Tibial nerve (tissue), 4 donors: ENCODE measurements around the gene BPTF. TPM values are rescaled to one million over a fixed set of nuclear protein-coding genes. Genes with fewer than 3 reads are reported as not detected.

ENCODE experiments used
- DNase-seq, 2 donors: peaks; one replicate each; pipeline ENCODE4 v3.0.0-alpha.2; 2019; ENCODE audit warnings: low spot score in 2 of 2
- H3K27ac ChIP-seq, 4 donors: fragments of 200-600 bp; sonication (generic) in 3 of 4; one replicate each; pipeline ENCODE4 v1.5.1; 2017 to 2019; ENCODE audit warnings: mild to moderate bottlenecking in 1 of 4
- H3K27me3 ChIP-seq, 2 donors: fragments of 200-600 bp; sonication (generic) in 1 of 2; one replicate each; pipeline versions ENCODE4 v1.5.1 to v1.6.0; 2017 to 2019
- H3K36me3 ChIP-seq, 3 donors: fragments of 200-600 bp; sonication (generic); one replicate each; pipeline ENCODE4 v1.5.1; 2018 to 2019
- H3K4me1 ChIP-seq, 4 donors: fragments of 200-600 bp; sonication (generic) in 3 of 4; one replicate each; pipeline ENCODE4 v1.5.1; 2017 to 2019
- H3K4me3 ChIP-seq, 4 donors: fragments of 200-600 bp; sonication (generic) in 3 of 4; one replicate each; pipeline ENCODE4 v1.5.1; 2017 to 2019; ENCODE audit warnings: mild to moderate bottlenecking in 1 of 4, moderate library complexity in 1 of 4
- H3K9me3 ChIP-seq, 4 donors: fragments of 200-600 bp; sonication (generic) in 3 of 4; one replicate each; pipeline ENCODE4 v1.5.1; 2017 to 2019
- CTCF ChIP-seq, 5 experiments: fragments of 200-600 bp in 3 of 5; fragments of 450-650 bp in 2 of 5; sonication (generic) in 3 of 5; IDR thresholded peaks; one replicate each; pipeline ENCODE4 v1.5.1; 2016 to 2019; ENCODE audit warnings: antibody characterized with exemption in 5 of 5, mild to moderate bottlenecking in 3 of 5, moderate library complexity in 2 of 5
- EP300 ChIP-seq, 2 donors: sonication (generic); formaldehyde crosslinking; IDR thresholded peaks; one replicate each; pipeline ENCODE4 v1.6.1; 2017; ENCODE audit warnings: antibody characterized with exemption in 2 of 2, mild to moderate bottlenecking in 1 of 2
- POLR2A ChIP-seq, 2 donors: fragments of 450-650 bp; IDR thresholded peaks; one replicate each; pipeline ENCODE4 v1.6.1; 2017; ENCODE audit warnings: antibody characterized with exemption in 2 of 2, mild to moderate bottlenecking in 2 of 2, moderate library complexity in 2 of 2
- WGBS, 2 donors: methylation state at CpG; one replicate each; pipeline ENCODE4 v1.1.5; 2018; 5-methylcytosine and 5-hydroxymethylcytosine counted together
- total RNA-seq, 4 donors: library from RNA; depleted of rRNA; stranded (reverse); fragments of >200 nt; gene quantifications; one replicate each; pipeline ENCODE4 v1.1.0, GENCODE V29; 2016

BPTF gene
- total RNA-seq, 4 donors from 2014 or later: 72.8 to 124 (median 113) TPM

- DNase-seq: no peak
- Histone ChIP-seq H3K36me3 (peaks cover 0 to 2% (median 0%) of the 10 kb centered on the region in 3 donors), H3K9me3 (no peaks in the 10 kb centered on the region), H3K4me1 (peaks cover 0 to 62% (median 9%) of the 10 kb centered on the region in 4 donors), H3K4me3 (no peak overlapping the region), H3K27ac (no peak overlapping the region), H3K27me3 (no peaks in the 10 kb centered on the region)
- WGBS, 2 donors: 17 to 18% methylated on average over 4 of the region's 4 CpGs
- TF ChIP-seq POLR2A (IDR thresholded peaks at IDR 0.05) (no peak), EP300 (IDR thresholded peaks at IDR 0.05) (no peak), CTCF (IDR thresholded peaks at IDR 0.05) (no peak)
Observed at GRCh38 chr17:67836205-67836987, 11.1 kb downstream of the BPTF start.

- no peak overlapping the region for H3K4me3 ChIP-seq
- peaks cover 0 to 52% (median 6%) of the 10 kb centered on the region in 4 donors for H3K4me1 ChIP-seq
- no peak for DNase-seq
- H3K27me3 ChIP-seq: no peaks in the 10 kb centered on the region
- H3K27ac ChIP-seq: no peak overlapping the region
- WGBS, 2 donors: 85 to 100% methylated on average over 2 of the region's 2 CpGs
- peaks cover 0 to 2% (median 0%) of the 10 kb centered on the region in 3 donors for H3K36me3 ChIP-seq
- TF ChIP-seq POLR2A (IDR thresholded peaks at IDR 0.05) (no peak), EP300 (IDR thresholded peaks at IDR 0.05) (no peak), CTCF (IDR thresholded peaks at IDR 0.05) (no peak)
- H3K9me3 ChIP-seq: no peaks in the 10 kb centered on the region
Observed at GRCh38 chr17:67837965-67838364, 12.7 kb downstream of the BPTF start.

DNA sequence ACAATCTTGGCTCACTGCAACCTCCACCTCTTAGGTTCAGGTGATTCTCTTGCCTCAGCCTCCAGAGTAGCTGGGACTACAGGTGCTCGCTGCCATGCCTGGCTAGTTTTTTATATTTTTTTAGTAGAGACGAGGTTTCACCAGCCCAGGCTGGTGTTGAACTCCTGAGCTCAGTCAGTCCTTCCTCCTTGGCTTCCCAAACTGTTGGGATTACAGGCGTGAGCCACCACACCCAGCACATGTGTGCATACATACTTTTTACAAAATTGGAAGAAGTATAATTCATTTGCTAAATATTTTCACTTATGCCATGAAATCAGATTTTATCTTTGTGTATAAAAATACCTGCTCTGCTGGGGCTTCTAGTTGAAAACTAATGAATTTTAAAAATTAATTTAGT is 13.2 kb downstream of the BPTF start:
- no peak overlapping the region for H3K27ac ChIP-seq
- 87% methylated on average over 3 of the region's 3 CpGs for WGBS, 2 donors
- TF ChIP-seq EP300 (IDR thresholded peaks at IDR 0.05): no peak
- no peak for TF ChIP-seq POLR2A (IDR thresholded peaks at IDR 0.05)
- TF ChIP-seq CTCF (IDR thresholded peaks at IDR 0.05): no peak
- no peak overlapping the region for H3K4me3 ChIP-seq
- H3K27me3 ChIP-seq: no peaks in the 10 kb centered on the region
- no peaks in the 10 kb centered on the region for H3K9me3 ChIP-seq
- H3K36me3 ChIP-seq: peaks cover 0 to 2% (median 0%) of the 10 kb centered on the region in 3 donors
- H3K4me1 ChIP-seq: peaks cover 0 to 52% (median 6%) of the 10 kb centered on the region in 4 donors
- no peak for DNase-seq

DNA sequence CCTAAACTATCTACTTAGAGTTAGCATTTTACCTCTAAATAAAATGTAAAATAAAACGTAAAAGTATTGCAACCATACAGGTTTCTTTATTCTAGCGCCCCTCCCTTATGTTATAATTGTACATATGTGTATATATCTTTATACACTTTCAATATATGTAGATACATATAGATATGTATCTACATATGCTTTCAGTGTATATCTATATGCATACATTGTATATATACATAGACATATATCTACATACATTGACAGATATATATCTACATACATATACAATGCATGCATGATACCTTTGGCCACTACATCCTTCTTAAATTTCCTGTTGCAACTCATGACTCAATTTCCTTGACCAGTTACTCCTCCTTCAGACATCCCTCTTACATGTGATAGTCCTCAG is 16.7 kb downstream of the BPTF start:
- no peaks in the 10 kb centered on the region for H3K36me3 ChIP-seq
- H3K4me1 ChIP-seq: peaks cover 0 to 24% (median 3%) of the 10 kb centered on the region in 4 donors
- no peaks in the 10 kb centered on the region for H3K27me3 ChIP-seq
- no peak overlapping the region for H3K4me3 ChIP-seq
- DNase-seq: no peak
- 94% methylated on average over 2 of the region's 2 CpGs for WGBS, 2 donors
- TF ChIP-seq EP300 (IDR thresholded peaks at IDR 0.05) (no peak), POLR2A (IDR thresholded peaks at IDR 0.05) (no peak), CTCF (IDR thresholded peaks at IDR 0.05) (no peak)
- no peak overlapping the region for H3K27ac ChIP-seq
- H3K9me3 ChIP-seq: no peaks in the 10 kb centered on the region

DNA sequence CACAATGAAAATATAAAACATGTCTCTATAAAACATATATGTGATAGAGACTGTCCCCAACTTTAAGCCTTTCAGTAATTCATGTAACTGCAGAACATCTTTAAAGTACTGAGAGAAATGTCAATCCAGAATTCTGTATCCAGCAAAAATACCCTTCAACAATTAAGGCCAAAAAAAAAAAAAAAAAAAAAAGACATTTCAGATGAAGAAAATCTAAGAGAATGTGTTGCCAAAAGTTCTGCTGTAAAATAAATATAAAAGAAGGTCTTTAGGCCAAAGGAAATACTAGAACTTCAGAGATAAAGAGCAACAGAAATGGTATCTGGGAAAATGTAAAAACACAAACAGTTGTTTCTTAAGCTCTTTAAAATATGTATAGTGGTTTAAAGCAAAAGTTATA is 17.3 kb downstream of the BPTF start:
- Histone ChIP-seq H3K27me3 (no peaks in the 10 kb centered on the region), H3K9me3 (no peaks in the 10 kb centered on the region), H3K36me3 (no peaks in the 10 kb centered on the region), H3K4me1 (peaks cover 0 to 29% (median 2%) of the 10 kb centered on the region in 4 donors), H3K27ac (no peak overlapping the region), H3K4me3 (no peak overlapping the region)
- TF ChIP-seq CTCF (IDR thresholded peaks at IDR 0.05) (no peak), EP300 (IDR thresholded peaks at IDR 0.05) (no peak), POLR2A (IDR thresholded peaks at IDR 0.05) (no peak)
- DNase-seq: no peak
